T-helper 1 cell treated with Interleukin-12 subunit alpha and Interleukin-12 subunit beta and Interleukin-4 antibody, amounts not matched to agents 30 ng/mL and 1 ng/mL, for 36 hours (primary cell): ENCODE measurements around the gene ONECUT2. TPM values are rescaled to one million over a fixed set of nuclear protein-coding genes. Genes with fewer than 3 reads are reported as not detected.
"Not testable (repeated sequence)": the region's sequence is repeated elsewhere in the genome, so short reads cannot be mapped to it uniquely, and the experiment has no call there.

Experiments used
- intact Hi-C: fragments of 100-400 bp; cut with micrococcal nuclease; formaldehyde crosslinking; loops from one replicate; pipeline ENCODE4 v1.15.1; 2024
- total RNA-seq: library from RNA; stranded (reverse); gene quantifications from 2 replicates; pipeline ENCODE4 v1.2.3, GENCODE V29; 2022

The ONECUT2 gene
- 0.02 and 0.20 TPM in 2 replicates for total RNA-seq

- intact Hi-C loops: loop anchor here (5.0 kb wide), 3 partner anchors 83 to 1832 kb away; partner anchors contain the start of gene ST8SIA3
Observed at GRCh38 chr18:57434536-57435494, at the start of gene ONECUT2. ONECUT2 (plus strand) TSS chr18:57435374; CDS start chr18:57435717, 343 bp downstream.

DNA sequence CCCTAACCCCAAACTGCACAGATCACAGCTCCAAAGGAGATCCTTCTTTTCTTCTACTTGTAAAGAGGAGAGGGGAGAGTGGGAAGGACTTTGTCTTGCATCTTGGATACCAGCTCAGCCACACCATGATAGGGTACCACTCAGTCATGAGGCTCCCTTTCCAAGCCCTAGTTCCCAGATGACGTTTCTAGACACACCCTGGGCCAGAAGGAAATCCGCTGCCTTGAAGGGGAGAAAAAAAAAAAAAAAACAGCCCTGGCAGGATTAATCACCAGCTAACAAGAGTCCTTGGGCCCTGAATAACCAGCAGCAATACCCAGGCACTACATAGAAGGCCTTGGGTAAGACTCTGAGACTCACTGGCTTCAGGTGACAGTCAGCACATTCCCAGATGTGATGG, 45.9 kb upstream of the ONECUT2 start:
- intact Hi-C loops: no loop called here

DNA sequence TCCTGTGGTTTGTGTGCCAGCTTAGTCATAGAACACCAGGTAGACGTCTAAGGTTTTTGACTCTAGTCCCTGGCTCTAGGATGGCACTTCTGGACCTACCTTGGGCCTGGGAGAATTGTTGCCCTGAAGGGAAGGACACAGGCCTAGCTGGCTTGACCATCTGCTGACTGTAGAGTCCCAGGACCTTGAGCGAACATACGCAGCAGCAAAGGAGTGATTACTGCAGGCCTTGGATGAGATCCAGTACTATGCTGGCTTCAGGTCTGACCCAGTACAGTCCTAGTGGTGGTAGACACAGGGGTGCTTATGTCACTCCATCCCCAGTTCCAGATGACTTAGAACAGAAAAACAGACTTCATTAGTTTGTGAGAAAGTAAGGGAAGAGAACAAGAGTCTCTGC, 45.1 kb upstream of the ONECUT2 start:
- intact Hi-C loops: no loop called here

DNA sequence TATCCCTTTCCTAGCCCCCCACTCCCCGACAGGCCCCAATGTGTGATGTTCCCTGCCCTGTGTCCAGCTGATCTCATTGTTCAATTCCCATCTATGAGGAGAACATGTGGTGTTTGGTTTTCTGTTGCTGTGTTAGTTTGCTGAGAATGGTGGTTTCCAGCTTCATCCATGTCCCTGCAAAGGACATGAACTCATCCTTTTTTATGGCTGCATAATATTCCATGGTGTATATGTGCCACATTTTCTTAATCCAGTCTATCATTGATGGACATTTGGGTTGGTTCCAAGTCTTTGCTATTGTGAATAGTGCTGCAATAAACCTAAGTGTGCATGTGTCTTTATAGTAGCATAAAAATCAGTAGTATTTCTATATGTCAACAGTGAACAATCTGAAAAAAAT, 40.4 kb upstream of the ONECUT2 start:
- intact Hi-C loops: not testable (repeated sequence)

- intact Hi-C loops: not testable (repeated sequence)
Observed at GRCh38 chr18:57396831-57397230, 38.3 kb upstream of the ONECUT2 start.

GRCh38 chr18:57397440-57398132, 37.6 kb upstream of the ONECUT2 start:
- intact Hi-C loops: no loop called here

GRCh38 chr18:57404345-57404744, 30.8 kb upstream of the ONECUT2 start:
- intact Hi-C loops: no loop called here

- intact Hi-C loops: no loop called here
Observed at GRCh38 chr18:57409650-57410049, 25.5 kb upstream of the ONECUT2 start.

DNA sequence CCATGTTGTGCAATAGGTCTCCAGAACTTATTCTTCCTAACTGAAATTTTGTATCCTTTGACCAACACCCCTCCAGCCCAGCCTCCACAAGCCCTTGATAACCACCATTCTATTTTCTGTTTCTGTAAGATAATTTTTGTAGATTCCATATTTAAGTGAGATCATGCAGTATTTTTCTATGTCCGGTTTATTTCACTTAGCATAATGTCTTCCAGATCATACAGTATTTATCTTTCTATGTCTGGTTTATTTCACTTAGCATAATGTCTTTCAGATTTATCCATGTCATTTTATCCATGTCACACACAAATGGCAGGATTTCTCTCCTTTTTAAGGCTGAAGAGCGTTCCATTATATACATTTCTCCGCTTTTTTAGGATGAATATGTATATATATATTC, 24.4 kb upstream of the ONECUT2 start:
- intact Hi-C loops: no loop called here

GRCh38 chr18:57416542-57416941, 18.6 kb upstream of the ONECUT2 start:
- intact Hi-C loops: no loop called here

DNA sequence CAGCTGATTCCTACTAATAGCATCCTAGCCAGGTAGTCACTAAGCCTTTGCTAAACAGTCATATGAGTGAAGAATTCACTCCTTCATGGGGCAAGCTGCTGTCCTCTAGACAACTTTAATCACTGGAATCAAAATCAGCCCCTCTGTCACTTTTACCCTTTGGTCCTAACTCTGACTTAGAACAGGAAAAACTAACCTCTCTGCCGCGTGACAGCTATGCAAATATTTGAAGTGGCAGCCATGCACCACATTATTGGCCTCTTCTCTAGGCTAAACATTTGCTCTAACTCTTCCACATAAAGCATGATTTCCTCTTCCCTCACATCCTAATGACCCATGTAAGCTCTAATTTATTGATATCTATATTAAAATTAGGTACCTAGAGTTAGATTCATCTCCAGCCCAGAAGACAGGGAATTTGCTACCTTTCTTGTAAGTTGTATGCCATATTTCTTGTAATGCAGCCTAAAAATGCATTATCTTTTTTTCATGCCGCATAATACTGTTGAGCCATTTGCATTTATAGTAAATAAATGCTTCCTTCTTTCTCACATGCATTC, 12.8 kb upstream of the ONECUT2 start:
- intact Hi-C loops: no loop called here

DNA sequence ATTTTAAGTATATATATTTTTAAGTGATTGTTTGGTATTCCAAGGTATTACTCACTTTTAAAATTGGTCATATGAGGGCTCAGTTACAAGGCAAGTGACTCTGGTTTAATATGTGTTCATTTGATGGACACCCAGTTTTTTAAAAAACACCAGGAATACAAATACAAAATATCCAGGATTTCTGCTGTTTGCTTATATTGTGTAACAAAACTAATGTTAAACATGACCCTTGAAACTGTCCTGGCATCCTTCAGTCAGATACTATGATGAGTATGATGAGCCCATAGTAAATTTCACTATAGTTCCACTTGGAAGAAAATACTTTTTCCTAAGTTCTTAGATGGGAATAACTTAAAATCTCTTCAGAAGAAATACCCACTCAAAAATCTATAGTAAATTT, 11.4 kb upstream of the ONECUT2 start:
- intact Hi-C loops: no loop called here

- intact Hi-C loops: no loop called here
Observed at GRCh38 chr18:57425096-57425495, 10.1 kb upstream of the ONECUT2 start.

DNA sequence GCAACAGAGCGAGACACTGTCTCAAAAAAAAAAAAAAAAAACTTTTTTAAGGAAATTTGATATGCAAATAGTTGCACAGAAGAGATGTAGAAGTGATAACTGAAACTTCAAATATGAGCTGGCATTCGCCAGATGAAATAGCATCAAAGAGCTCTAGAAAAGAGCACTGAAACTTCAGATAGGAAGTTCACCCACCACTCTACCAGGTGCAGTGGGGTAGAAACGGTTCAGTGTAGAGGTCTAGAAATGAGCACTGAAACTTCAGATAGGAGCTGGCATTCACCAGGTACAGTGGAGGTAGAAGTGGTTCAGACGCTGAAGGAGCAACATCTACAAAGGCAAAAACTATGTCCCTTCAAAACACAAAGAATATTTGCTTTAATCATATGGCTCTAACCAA, 9.0 kb upstream of the ONECUT2 start:
- intact Hi-C loops: no loop called here

DNA sequence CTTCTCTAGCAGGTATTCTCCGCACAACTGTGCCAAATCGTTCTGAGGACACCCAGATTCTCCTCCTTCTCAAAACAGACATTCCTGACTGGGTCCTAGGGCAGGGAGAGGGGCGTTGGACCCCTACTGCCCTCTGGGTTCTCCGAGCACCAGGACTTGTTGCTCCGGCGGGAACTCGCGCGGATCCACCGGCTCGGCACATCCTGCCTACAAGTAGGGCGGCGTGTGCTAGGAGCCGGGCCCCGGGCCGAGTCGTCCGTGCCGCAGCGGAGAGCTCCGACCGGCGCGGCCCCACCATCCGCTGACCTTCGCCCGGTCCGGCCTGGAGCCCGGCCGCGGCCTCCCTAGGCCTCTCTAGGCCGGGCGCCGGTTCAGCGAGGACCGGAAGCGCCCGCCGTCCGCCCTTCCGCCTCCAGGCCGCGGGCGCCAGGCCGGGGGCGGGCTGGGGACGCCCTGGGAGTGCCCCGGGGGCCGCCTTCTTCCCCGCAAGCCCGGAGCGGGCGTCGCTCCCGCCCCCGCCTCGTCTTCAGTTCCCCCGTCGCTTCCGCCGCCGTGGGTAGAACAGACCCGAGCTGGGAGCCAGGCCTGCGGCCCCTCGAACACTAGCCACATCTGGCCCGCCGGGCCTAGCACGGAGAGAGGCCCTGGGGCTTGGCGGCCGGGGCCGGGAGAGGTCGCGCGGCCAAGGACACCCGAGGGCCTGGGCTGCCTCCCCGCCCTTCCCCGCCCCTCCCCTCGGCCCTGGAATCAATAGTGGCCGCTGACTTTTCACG, 7.6 kb upstream of the ONECUT2 start:
- intact Hi-C loops: no loop called here

GRCh38 chr18:57428221-57429150, 6.7 kb upstream of the ONECUT2 start:
- intact Hi-C loops: loop anchor here (1.0 kb wide), 1 partner anchor 12 kb away; no protein-coding TSS in a partner anchor

- intact Hi-C loops: loop anchor here (1.0 to 5.0 kb wide), 3 partner anchors 11 to 642 kb away; partner anchors contain the start of gene ST8SIA3
Observed at GRCh38 chr18:57429167-57430078, 5.8 kb upstream of the ONECUT2 start.

DNA sequence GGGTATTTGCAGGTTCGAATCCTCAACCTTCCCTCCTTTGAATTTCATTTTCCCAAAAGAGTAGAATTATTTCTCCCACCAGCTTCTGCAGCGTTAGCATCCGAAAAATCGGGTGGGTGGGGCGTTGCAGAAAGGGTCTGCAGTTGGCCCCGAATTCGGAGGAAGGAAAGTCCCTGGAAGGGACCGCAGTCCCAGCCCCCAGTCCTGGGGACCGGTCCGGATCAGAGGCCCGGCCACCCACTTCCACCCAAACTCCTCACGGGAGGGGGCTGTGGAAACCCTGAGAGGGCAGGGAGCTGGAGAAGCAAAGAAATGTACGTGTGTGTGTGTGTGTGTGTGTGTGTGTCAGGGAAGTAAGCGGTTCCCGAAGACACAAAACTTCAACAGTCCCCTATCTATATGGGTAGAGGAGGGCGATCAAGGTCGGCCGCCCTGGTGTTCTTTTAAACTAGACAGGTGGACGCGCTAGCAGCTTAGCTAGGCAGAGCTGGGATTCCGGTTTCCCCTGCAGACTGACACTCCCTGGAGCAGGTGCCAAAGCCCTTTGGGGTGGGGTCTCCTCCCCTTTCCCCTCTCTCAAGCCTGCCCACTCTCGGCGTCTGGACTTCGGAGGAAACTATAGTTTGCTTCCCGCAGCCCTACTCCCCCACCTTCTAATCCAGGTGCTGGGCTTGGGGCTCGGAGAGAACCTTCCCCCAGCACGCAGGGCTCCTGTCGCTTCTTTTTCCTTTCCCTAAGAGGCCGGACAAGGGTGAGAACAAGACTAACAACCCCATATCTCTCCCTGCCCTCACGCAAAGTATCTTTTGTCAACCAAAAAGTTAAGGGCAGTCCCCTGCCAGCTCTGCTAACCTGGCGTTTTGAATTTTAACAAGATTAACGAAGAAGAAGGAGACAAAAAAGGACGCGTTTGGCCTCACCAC, 4.8 kb upstream of the ONECUT2 start:
- intact Hi-C loops: loop anchor here (5.0 kb wide), 2 partner anchors 78 to 643 kb away; partner anchors contain the start of gene ST8SIA3
